ENCODE results near the gene IRAK2. TPM values are rescaled to one million over a fixed set of nuclear protein-coding genes. Genes with fewer than 3 reads are reported as not detected.
A peak's percentile ranks its signal among the peaks of the same experiment; 100 is the strongest.

Gene IRAK2
- total RNA-seq, 1 experiment from 2014 or later: 0.61 TPM

DNA sequence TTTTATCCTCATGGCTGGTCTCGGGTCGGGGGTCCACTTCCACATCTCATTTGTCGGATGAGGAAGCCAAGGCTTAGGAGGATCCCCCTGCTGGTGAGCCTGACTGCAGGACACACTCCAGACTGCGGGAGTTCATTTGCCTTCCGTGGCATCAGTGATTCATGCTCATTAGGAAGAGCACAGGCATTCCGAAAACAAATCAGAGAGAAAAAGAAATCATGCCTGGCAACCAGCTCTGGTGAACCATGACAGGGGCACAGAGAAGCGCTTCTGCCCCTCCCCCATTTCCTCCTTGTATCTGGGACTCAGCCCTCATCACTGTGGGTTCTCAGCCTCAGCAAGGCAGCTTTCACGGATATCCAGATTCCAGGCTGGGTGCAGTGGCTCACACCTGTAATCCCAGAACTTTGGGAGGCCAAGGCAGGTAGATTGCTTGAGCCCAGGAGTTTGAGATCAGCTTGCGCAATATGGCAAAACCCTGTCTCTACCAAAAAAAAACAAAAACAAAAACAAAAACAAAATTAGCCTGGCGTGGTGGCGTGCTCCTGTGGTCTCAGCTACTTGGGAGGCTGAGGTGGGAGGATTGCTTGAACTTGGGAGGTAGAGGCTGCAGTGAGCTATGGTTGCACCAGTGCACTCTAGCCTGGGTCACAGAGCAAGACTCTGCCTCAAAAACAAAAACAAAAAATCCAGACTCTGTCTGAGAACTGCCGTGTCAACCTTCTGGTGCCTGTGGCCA, 28.4 kb downstream of the IRAK2 start:
- TF ChIP-seq, protein P1, sequence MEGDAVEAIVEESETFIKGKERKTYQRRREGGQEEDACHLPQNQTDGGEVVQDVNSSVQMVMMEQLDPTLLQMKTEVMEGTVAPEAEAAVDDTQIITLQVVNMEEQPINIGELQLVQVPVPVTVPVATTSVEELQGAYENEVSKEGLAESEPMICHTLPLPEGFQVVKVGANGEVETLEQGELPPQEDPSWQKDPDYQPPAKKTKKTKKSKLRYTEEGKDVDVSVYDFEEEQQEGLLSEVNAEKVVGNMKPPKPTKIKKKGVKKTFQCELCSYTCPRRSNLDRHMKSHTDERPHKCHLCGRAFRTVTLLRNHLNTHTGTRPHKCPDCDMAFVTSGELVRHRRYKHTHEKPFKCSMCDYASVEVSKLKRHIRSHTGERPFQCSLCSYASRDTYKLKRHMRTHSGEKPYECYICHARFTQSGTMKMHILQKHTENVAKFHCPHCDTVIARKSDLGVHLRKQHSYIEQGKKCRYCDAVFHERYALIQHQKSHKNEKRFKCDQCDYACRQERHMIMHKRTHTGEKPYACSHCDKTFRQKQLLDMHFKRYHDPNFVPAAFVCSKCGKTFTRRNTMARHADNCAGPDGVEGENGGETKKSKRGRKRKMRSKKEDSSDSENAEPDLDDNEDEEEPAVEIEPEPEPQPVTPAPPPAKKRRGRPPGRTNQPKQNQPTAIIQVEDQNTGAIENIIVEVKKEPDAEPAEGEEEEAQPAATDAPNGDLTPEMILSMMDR (conservative IDR thresholded peaks at IDR 0.05): peak; percentile 66
- Histone ChIP-seq H2BK20ac (ENCODE audit: low read depth, low read length, poor library complexity, severe bottlenecking) (no peak overlapping the region), H3K4ac (ENCODE audit: low read depth, low read length) (no peak overlapping the region), H4K20me1 (ENCODE audit: control insufficient read depth, insufficient read depth, insufficient read length) (no peaks in the 10 kb centered on the region), H3K27me3 (ENCODE audit: insufficient read depth, low read length) (no peaks in the 10 kb centered on the region), H3K4me2 (ENCODE audit: insufficient read depth, insufficient read length, low read length) (no peak overlapping the region), H3K4me1 (ENCODE audit: insufficient read depth, low read length) (no peaks in the 10 kb centered on the region; the same call in 1 of the 2 replicates), H3K9me3 (ENCODE audit: control insufficient read depth, low read depth, low read length) (no peaks in the 10 kb centered on the region), H2AK5ac (ENCODE audit: insufficient read length, low read length) (no peak overlapping the region), H3T11ph (ENCODE audit: low read length) (no peak overlapping the region), H3K79me2 (ENCODE audit: insufficient read depth, low read length) (no peaks in the 10 kb centered on the region), H3K79me1 (ENCODE audit: insufficient read depth, low read depth, low read length, poor library complexity, severe bottlenecking) (no peaks in the 10 kb centered on the region), H3K23ac (ENCODE audit: insufficient read length, low read depth, low read length) (no peak overlapping the region), H3K14ac (ENCODE audit: insufficient read depth, low read length) (no peak overlapping the region; the same call in 1 of the 2 replicates), H3K23me2 (ENCODE audit: insufficient read length, low read depth, low read length, poor library complexity, severe bottlenecking) (no peaks in the 10 kb centered on the region), H2AFZ (ENCODE audit: low read length) (no peak overlapping the region), H4K8ac (replicated peaks; ENCODE audit: insufficient read length, low read depth, low read length) (no peak overlapping the region), H2BK12ac (ENCODE audit: insufficient read length, low read depth, low read length) (no peak overlapping the region), H3K18ac (ENCODE audit: insufficient read length, low read depth, low read length) (no peak overlapping the region), H3K56ac (ENCODE audit: insufficient read length, low read depth, low read length) (no peak overlapping the region), H4K5ac (ENCODE audit: insufficient read length, low read depth, low read length) (no peak overlapping the region), H2BK120ac (ENCODE audit: low read depth, low read length, poor library complexity, severe bottlenecking) (no peak overlapping the region), H3K27ac (ENCODE audit: insufficient read length, low read depth, low read length) (no peak overlapping the region), H2BK15ac (ENCODE audit: low read depth, low read length) (no peak overlapping the region), H2BK5ac (ENCODE audit: insufficient read length, low read length) (no peak overlapping the region), H3K9ac (ENCODE audit: extremely low read depth, insufficient read length, low read length) (no peak overlapping the region), H4K91ac (ENCODE audit: insufficient read length, low read depth, low read length) (no peak overlapping the region)
- Mint-ChIP-seq H3K27ac (peak overlapping the region in 1 of 3 experiments; percentile 57; a peak in 1 of 7 replicates), H3K36me3 (ENCODE audit: insufficient read depth in 1 of 3, low read depth in 3 of 3) (no peaks in the 10 kb centered on the region), H3K27me3 (ENCODE audit: low read depth) (no peaks in the 10 kb centered on the region), H3K4me1 (peaks cover 5 to 13% of the 10 kb centered on the region in 2 experiments), H3K9me3 (no peaks in the 10 kb centered on the region), H3K4me3 (no peak overlapping the region)
- DNase-seq: peak; percentile 51
- WGBS (ENCODE audit: extremely low coverage, insufficient read length, low lambda C conversion rate): no CpG with 5 or more reads among the region's 12 CpGs

Data from H9 (cell line).